ENCODE data around the gene HNRNPH3.

HNRNPH3 gene

DNA sequence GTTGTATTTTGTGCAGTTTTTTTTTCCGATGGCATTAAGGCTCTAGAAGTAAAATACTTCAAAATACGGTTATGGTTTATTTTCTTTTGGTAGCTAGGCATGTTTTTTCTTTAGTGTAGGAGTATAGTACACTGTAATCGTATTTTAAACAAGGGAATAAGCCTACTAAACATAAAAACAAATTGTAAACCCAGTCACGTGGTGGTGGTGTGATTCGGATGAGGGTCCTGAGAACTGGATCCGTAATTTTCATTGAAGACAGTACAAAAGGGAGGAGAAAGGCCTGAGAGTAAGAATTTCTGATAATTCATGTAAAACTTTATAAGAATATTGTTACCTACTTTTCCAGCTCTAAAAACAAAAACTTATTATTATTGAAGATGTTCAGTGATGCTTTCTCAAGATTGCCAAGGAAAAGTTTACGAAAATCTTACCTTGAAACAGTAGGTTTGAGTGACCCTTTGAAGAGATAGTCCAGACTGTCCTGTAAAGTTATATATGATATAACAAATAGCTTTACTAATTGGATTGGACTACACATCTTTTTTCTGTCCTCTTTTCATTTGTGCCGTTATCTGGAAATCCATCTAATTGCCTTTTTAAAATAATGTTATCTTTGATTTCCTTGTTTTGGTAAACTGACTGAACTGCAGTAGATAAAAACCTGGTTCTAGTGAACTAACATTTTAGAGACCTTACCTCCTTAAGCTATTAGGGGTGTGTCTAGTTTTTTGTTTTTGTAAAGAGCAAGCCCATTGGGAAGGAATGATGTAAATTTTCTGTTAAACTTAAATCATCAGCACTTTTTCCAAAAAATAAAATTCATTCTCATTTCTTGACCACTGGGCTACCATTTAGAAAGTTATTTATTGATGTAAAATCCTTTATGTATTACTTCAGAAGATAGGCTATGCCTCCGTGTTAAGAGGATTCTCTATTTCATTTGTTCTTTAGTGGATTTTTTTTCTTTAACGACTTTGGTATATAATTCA lies 1.9 kb downstream of the HNRNPH3 start:
- TF ChIP-seq, protein P1, sequence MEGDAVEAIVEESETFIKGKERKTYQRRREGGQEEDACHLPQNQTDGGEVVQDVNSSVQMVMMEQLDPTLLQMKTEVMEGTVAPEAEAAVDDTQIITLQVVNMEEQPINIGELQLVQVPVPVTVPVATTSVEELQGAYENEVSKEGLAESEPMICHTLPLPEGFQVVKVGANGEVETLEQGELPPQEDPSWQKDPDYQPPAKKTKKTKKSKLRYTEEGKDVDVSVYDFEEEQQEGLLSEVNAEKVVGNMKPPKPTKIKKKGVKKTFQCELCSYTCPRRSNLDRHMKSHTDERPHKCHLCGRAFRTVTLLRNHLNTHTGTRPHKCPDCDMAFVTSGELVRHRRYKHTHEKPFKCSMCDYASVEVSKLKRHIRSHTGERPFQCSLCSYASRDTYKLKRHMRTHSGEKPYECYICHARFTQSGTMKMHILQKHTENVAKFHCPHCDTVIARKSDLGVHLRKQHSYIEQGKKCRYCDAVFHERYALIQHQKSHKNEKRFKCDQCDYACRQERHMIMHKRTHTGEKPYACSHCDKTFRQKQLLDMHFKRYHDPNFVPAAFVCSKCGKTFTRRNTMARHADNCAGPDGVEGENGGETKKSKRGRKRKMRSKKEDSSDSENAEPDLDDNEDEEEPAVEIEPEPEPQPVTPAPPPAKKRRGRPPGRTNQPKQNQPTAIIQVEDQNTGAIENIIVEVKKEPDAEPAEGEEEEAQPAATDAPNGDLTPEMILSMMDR (IDR thresholded peaks at IDR 0.05), result no peak
- intact Hi-C loops (cut with DNase I; ENCODE audit: low total_unique reads), result loop anchor here (10.0 kb wide), 1 partner anchor 259 kb away; the partner anchor contains the start of gene HERC4
- peak overlapping the region; percentile 88 to 92 for H3K4me3 ChIP-seq
- H3K9me3 ChIP-seq, result no peaks in the 10 kb centered on the region
- no peaks in the 10 kb centered on the region for H3K27me3 ChIP-seq
- peak overlapping the region; percentile 99 to 100 for H3K27ac ChIP-seq
- H3K4me1 ChIP-seq, result peaks cover 0 to 65% (median 31%) of the 10 kb centered on the region in 4 donors
- peaks cover under 1 to 8% (median 2%) of the 10 kb centered on the region in 3 donors for H3K36me3 ChIP-seq
- DNase-seq, result no peak

DNA sequence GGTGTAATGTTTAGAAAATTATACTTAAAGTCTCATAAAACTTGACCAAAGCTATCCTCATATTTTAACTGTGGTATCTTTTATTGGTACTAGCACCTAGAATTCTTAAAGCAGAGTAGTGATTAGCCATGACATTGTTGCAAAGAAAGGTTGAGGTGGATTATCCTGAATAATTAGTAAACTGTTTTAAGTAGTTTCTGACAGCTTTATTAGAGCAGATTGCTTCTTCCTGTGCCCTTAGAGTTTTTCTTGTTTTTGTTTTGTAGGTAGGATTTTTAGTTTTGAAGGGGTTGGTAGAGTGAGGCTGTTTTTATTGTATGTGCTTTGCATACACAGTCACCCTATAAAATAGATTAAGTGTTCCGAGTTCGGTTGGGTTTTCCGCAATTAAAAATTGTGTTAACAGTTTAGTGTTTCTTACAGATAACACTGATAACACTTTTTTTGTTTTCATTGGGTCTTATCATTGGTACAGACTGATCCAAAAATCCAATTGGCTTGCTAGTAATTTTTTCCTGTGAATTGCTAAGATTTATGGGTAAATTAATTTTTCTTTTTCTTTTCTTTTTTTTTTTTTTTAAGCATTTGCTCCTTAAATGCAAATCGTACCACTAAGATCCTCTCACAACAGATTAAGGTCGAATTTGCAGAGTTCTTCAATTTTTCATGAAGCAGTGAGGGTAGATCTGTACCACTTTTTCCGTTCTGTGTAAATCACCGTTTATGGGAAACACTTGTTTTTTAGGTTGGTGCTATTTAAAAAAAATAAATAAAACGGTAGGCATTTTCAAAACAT lies 3.0 kb downstream of the HNRNPH3 start:
- H3K9me3 ChIP-seq, result no peaks in the 10 kb centered on the region
- peak overlapping the region; percentile 99 to 100 for H3K27ac ChIP-seq
- H3K4me3 ChIP-seq, result peak overlapping the region; percentile 88 to 92
- peaks cover 0 to 66% (median 34%) of the 10 kb centered on the region in 4 donors for H3K4me1 ChIP-seq
- no peak for DNase-seq
- TF ChIP-seq, protein P1 (IDR thresholded peaks at IDR 0.05), result no peak
- intact Hi-C loops (cut with DNase I; ENCODE audit: low total_unique reads), result loop anchor here (10.0 kb wide), 1 partner anchor 260 kb away; the partner anchor contains the start of gene HERC4
- H3K36me3 ChIP-seq, result peaks cover 12 to 19% (median 13%) of the 10 kb centered on the region in 3 donors
- H3K27me3 ChIP-seq, result no peaks in the 10 kb centered on the region

- peaks cover 32 to 39% (median 33%) of the 10 kb centered on the region in 3 donors for H3K36me3 ChIP-seq
- intact Hi-C loops (cut with DNase I; ENCODE audit: low total_unique reads), result loop anchor here (10.0 kb wide), 1 partner anchor 262 kb away; the partner anchor contains the start of gene HERC4
- H3K27me3 ChIP-seq, result no peaks in the 10 kb centered on the region
- no peaks in the 10 kb centered on the region for H3K9me3 ChIP-seq
- H3K4me1 ChIP-seq, result peaks cover 0 to 58% (median 30%) of the 10 kb centered on the region in 4 donors
- no peak for DNase-seq
- peak overlapping the region in 1 of 2 donors; percentile 11 for H3K4me3 ChIP-seq
- H3K27ac ChIP-seq, result peak overlapping the region in 1 of 2 donors; percentile 99
- TF ChIP-seq, protein P1 (IDR thresholded peaks at IDR 0.05), result no peak
These were observed 5.0 kb downstream of the HNRNPH3 start for GRCh38 chr10:68336754-68337351.

DNA sequence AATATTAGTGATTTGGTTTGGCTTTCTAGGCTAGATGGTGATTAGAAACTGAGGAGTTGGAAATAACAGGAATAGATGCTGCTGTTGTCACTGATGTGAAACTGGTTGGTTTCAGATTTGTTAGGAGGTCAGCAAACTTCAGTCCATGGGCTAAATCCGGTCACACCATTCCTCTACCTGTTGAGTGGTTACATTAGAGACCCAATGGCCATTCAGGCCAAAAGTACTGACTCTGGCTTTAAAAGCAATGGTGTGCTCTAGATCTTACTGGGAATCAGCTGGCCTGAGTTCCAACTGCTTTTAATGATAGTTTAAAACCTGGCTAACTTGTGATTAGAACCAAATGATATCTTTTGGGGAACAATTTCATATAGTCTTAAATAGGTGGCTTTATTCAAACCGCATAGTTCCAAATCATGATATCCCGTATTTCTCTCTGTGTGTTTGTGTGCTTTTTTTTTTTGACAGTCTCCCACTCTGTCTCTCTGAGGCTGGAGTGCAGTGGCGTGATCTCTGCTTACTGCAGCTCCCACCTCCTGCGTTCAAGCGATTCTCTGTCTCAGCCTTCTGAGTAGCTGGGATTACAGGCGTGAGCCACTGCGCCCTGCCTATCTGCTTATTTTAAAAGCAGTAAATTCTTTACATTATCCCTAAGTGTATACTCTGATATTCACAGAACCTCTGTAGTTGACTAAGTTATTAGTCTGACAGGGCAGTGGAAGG lies 8.7 kb downstream of the HNRNPH3 start:
- intact Hi-C loops (cut with DNase I; ENCODE audit: low total_unique reads), result no loop called here

More for the DNA sequence above, 8.7 kb downstream of the HNRNPH3 start:
- Histone ChIP-seq H3K36me3 (peaks cover 55 to 75% (median 70%) of the 10 kb centered on the region in 3 donors), H3K27me3 (no peaks in the 10 kb centered on the region), H3K9me3 (no peaks in the 10 kb centered on the region), H3K4me1 (peaks cover 0 to 42% (median 30%) of the 10 kb centered on the region in 4 donors), H3K27ac (no peak overlapping the region), H3K4me3 (no peak overlapping the region)
- TF ChIP-seq, protein P1 (IDR thresholded peaks at IDR 0.05), result no peak
- no peak for DNase-seq
